CD4-positive, CD25-positive, alpha-beta regulatory T cell (primary cell): Measurements from ENCODE around the gene PTGES2. TPM values are rescaled to one million over a fixed set of nuclear protein-coding genes. Genes with fewer than 3 reads are reported as not detected.
"Not testable (repeated sequence)": the region's sequence is repeated elsewhere in the genome, so short reads cannot be mapped to it uniquely, and the experiment has no call there.

ENCODE experiments used
- ATAC-seq, 2 donors: fragments of 150-1000 bp; cut with Tn5 transposase; one replicate each; pipeline ENCODE4 v1.10.0; 2021; ENCODE audit warnings: low read depth in 2 of 2, moderate number of reproducible peaks in 2 of 2, moderate library complexity in 1 of 2
- DNase-seq, 3 donors: peaks; one replicate each; pipeline versions ENCODE4 v3.0.0 to v3.0.0-alpha.2; 2012 to 2022; ENCODE audit warnings: mixed read lengths in 1 of 3
- H3K27ac ChIP-seq: one replicate; pipeline ENCODE4 v1.7.0; 2013; ENCODE audit warnings: mild to moderate bottlenecking, low read length; ENCODE audit not compliant: insufficient read depth, poor library complexity, severe bottlenecking
- H3K27me3 ChIP-seq: one replicate; pipeline ENCODE4 v1.7.0; 2013; ENCODE audit warnings: low read length; ENCODE audit not compliant: control insufficient read depth, insufficient read depth
- H3K36me3 ChIP-seq: one replicate; pipeline ENCODE4 v1.7.0; 2013; ENCODE audit warnings: mild to moderate bottlenecking, low read length, moderate library complexity; ENCODE audit not compliant: control insufficient read depth, insufficient read depth
- H3K4me1 ChIP-seq: 2 replicates; pipeline ENCODE4 v1.7.0; 2013; ENCODE audit warnings: mild to moderate bottlenecking, low read length; ENCODE audit not compliant: insufficient read depth, control insufficient read depth, poor library complexity, severe bottlenecking
- H3K4me3 ChIP-seq: one replicate; pipeline ENCODE4 v1.7.0; 2013; ENCODE audit warnings: low read depth, mild to moderate bottlenecking, low read length, moderate library complexity
- H3K9me3 ChIP-seq, 2 experiments: 1 replicate in 1 of 2; 2 replicates in 1 of 2; pipeline ENCODE4 v1.7.0; 2013; ENCODE audit warnings: low read length in 2 of 2, mild to moderate bottlenecking in 1 of 2, moderate library complexity in 1 of 2; ENCODE audit not compliant: control insufficient read depth in 2 of 2
- H3K27ac Mint-ChIP-seq, 3 donors: one replicate each; pipeline ENCODE4 v1.8.0; 2020 to 2022; ENCODE audit warnings: mild to moderate bottlenecking in 3 of 3, mixed read lengths in 3 of 3, moderate library complexity in 2 of 3
- H3K27me3 Mint-ChIP-seq: one replicate; pipeline ENCODE4 v1.8.0; 2022; ENCODE audit warnings: mild to moderate bottlenecking, mixed read lengths
- H3K36me3 Mint-ChIP-seq: one replicate; pipeline ENCODE4 v1.8.0; 2020; ENCODE audit warnings: mixed read lengths
- H3K4me1 Mint-ChIP-seq, 4 donors: one replicate each; pipeline ENCODE4 v1.8.0; 2020 to 2022; ENCODE audit warnings: mixed read lengths in 4 of 4, mild to moderate bottlenecking in 1 of 4
- H3K4me3 Mint-ChIP-seq, 4 donors: one replicate each; pipeline ENCODE4 v1.8.0; 2020 to 2022; ENCODE audit warnings: mild to moderate bottlenecking in 4 of 4, mixed read lengths in 4 of 4, moderate library complexity in 3 of 4
- H3K9me3 Mint-ChIP-seq, 7 donors: one replicate each; pipeline ENCODE4 v1.8.0; 2020 to 2022; ENCODE audit warnings: mixed read lengths in 7 of 7, mild to moderate bottlenecking in 3 of 7, moderate library complexity in 2 of 7
- polyA plus RNA-seq, 4 donors: library from polyadenylated mRNA; unstranded; fragments of 300-500 nt; fragmentation: Illumina TruSeq; gene quantifications; one replicate each; pipeline ENCODE4 v1.2.3, GENCODE V29; 2021
- total RNA-seq: library from RNA; stranded (reverse); gene quantifications from one replicate; pipeline ENCODE4 v1.2.3, GENCODE V29; 2022

The PTGES2 gene
- total and polyA plus RNA-seq, 5 donors from 2014 or later: 33.8 to 48.6 (median 38.0) TPM

DNA sequence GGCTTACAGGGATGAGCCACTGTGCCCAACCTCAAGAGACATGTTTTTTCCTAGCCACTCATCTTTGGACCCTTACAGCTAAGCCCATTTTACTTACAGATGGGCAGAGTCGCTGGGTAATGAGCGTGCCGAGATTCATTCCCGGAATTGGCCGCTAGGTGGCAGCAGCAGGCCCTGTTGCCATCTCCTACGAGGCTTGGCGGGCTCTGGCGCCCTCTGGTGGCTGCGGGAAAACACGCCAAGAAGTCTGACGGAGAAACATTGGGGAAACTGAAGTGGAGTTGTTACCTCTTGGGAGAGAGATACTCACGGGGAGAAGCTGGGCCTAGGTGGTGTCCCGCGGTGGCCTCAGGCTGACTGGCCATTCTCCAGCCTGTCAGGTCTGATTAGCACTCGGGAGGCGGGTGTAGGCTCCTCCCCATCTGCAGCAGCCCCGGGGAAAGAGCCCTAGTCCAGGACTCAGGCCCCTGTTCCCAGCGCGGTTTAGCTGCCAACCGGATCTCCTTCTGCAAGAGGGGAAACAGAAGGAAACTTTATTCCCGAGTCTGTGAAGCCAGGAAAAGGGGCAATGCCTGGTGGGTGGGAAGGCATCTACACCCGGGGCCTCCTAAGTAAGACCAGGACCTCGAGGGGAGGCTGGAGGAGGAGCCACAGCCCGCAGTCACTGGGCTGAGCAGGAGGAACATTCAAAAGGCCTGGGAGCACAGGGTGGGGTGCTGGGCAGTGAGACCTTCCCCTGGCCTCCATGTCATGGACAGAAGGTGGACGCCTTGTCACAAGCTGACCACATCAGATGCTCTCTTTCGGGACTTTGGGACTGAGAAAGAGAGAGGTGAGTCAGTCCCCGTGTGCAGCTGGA, 9.7 kb downstream of the PTGES2 start:
- Mint-ChIP-seq H3K4me3 (peak overlapping the region in 2 of 4 donors; percentile 86 to 90), H3K27me3 (no peaks in the 10 kb centered on the region), H3K4me1 (peaks cover 0 to 12% (median 8%) of the 10 kb centered on the region in 4 donors), H3K36me3 (peaks cover 7% of the 10 kb centered on the region), H3K9me3 (no peaks in the 10 kb centered on the region), H3K27ac (peak overlapping the region; percentile 29 to 98 (median 82))
- H3K4me3 ChIP-seq: no peak overlapping the region
- H3K36me3 ChIP-seq: peaks cover 17% of the 10 kb centered on the region
- H3K27me3 ChIP-seq: no peaks in the 10 kb centered on the region
- no peak overlapping the region for H3K27ac ChIP-seq
- DNase-seq (peak; percentile 92), ATAC-seq (peak; percentile 83 to 87)
- peaks cover 5% of the 10 kb centered on the region for H3K4me1 ChIP-seq
- H3K9me3 ChIP-seq: no peaks in the 10 kb centered on the region

DNA sequence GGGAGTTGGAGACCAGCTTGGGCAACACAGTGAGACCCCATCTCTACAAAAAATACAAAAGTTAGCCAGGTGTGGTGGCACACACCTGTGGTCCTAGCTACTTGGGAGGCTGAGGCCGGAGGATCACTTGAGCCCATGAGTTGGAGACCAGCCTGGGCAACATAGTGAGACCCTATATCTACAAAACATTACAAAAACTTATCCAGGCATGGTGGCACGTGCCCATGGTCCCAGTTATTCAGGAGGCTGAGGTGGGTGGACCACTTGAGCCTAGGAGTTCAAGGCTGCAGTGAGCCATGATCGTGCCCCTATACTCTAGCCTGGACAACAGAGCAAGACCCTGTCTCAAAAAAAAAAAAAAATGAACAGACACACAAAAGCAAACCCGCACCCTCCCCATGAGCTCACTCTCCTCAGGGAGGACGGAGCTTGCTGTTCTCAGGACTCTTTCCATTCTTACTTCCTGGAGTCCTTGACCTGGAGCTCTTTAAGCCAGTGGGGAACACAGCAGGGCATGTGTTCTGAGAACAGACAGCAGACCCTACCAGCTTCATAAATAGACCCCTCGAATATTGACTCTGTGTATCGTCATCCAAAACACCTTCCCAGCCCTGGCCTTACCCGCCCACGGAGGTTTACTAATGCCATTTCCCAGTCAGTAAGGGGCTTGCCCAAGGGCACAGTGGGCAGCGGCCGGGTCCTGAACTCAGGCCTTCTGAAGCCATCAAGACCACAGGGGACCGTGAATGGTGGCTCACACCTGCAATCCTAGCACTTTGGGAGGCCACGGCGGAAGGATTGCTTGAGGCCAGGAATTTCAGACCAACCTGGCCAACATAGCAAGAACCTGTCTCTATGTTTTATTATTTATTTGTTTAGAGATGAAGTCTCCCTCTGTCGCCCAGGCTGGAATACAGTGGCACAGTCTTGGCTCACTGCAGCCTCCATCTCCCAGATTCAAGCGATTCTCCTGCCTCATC, 11.1 kb downstream of the PTGES2 start:
- Mint-ChIP-seq H3K4me1 (peaks cover 0 to 12% (median 8%) of the 10 kb centered on the region in 4 donors), H3K4me3 (peak overlapping the region in 1 of 4 donors; percentile 21), H3K36me3 (peaks cover 5% of the 10 kb centered on the region), H3K27me3 (no peaks in the 10 kb centered on the region), H3K27ac (no peak overlapping the region), H3K9me3 (no peaks in the 10 kb centered on the region)
- H3K4me3 ChIP-seq: no peak overlapping the region
- H3K9me3 ChIP-seq: no peaks in the 10 kb centered on the region
- peaks cover 12% of the 10 kb centered on the region for H3K36me3 ChIP-seq
- peaks cover 5% of the 10 kb centered on the region for H3K4me1 ChIP-seq
- no peaks in the 10 kb centered on the region for H3K27me3 ChIP-seq
- H3K27ac ChIP-seq: no peak overlapping the region
- no peak for ATAC-seq
- DNase-seq: no peak

DNA sequence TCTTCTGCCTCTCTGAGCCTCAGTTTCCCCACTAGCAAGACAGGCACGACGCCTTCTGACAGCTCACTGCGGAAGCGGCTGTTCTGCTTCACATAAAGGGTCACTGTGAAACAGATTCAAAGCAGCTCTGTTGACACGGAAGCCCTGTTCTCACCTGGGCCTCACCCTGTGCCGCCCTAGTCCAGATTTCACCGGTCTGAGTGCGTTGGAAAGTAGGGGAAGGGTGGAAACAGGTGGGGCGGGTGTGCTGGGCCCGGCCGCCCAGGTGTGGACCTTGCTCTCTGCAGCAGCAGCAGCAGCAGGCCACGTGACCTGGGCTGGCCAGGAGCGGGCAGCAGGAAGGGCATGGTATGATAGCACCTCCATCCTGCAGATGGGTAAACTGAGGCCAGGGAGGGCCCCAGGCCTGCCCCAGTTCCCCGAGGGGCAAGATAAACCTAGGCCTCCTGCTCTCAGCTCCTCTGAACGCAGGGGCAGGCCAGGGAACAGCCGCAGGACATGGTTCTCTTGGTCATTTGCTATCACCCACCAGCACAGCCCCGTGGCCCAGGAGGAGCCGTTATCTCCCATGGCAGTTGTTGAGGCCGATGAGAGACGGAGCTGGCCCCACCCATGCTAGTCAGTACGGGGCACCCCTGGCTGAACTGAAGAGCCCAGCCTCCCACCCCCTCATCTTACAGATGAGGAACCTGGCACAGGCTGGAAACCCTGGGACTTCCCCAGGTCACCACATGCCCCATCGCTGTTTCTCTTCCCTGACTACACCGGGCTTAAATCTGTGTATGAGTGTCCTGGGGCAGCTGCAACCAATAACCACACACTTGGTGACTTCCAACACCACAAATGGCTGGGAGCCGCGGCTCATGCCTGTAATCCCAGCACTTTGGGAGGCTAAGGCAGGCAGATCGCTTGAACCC, 12.1 kb downstream of the PTGES2 start:
- no peak overlapping the region for H3K27ac Mint-ChIP-seq

DNA sequence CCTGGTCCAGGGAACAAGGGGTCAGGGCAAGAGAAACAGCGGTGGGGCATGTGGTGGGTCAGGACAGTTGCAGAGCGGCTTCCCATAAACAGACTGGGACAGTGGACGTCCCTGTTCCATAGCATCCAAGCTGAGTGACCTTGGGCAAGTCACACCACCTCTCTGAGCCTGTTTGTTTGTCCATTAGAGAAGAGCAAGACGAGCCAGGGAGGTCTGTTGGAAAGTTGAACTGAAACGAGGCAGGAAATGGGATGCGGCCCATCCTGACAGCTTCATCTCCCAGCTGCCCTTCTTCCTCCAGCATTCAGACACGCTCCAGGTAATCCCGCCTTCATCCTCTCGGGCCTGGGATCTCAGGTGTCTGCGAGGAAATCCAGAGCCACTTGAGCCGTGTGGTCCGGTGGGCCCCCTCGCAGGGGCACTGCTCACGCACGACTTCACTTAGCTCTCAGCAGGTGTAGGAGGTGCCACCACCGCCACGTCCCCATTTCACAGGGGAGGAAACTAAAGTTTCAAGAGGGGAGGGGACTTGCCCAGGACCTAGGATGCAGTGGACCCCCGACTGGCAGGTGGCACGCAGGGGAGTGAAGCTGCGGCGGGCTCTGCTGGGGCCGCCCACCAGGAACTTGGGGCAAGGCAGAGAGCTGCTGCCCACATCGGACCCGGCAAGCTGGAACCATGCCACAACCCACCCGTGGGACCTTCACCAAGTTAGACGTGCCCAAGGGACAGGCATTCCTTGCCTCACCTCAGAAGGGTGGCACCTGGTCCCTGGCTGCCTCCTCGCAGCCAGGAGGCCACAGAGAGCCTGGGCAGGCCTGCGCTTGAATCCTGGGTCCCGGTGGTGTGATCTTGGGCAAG, 13.0 kb downstream of the PTGES2 start:
- H3K27me3 Mint-ChIP-seq: no peaks in the 10 kb centered on the region
- Histone ChIP-seq H3K9me3 (no peaks in the 10 kb centered on the region), H3K4me3 (no peak overlapping the region), H3K4me1 (peaks cover 5% of the 10 kb centered on the region), H3K36me3 (peaks cover 5% of the 10 kb centered on the region), H3K27ac (no peak overlapping the region), H3K27me3 (no peaks in the 10 kb centered on the region)
- DNase-seq: no peak
- H3K27ac Mint-ChIP-seq: no peak overlapping the region
- H3K9me3 Mint-ChIP-seq: no peaks in the 10 kb centered on the region
- peaks cover 3 to 15% (median 10%) of the 10 kb centered on the region in 4 donors for H3K4me1 Mint-ChIP-seq
- ATAC-seq: no peak
- H3K4me3 Mint-ChIP-seq: no peak overlapping the region
- H3K36me3 Mint-ChIP-seq: peaks cover 5% of the 10 kb centered on the region

More for the DNA sequence above, 12.1 kb downstream of the PTGES2 start:
- Mint-ChIP-seq H3K9me3 (no peaks in the 10 kb centered on the region), H3K36me3 (peaks cover 5% of the 10 kb centered on the region), H3K4me1 (peaks cover 0 to 12% (median 8%) of the 10 kb centered on the region in 4 donors), H3K4me3 (peak overlapping the region in 1 of 4 donors; percentile 4), H3K27me3 (no peaks in the 10 kb centered on the region)
- ATAC-seq (peak; percentile 22 to 27), DNase-seq (no peak)
- no peak overlapping the region for H3K27ac ChIP-seq
- peaks cover 7% of the 10 kb centered on the region for H3K36me3 ChIP-seq
- peaks cover 5% of the 10 kb centered on the region for H3K4me1 ChIP-seq
- no peaks in the 10 kb centered on the region for H3K27me3 ChIP-seq
- H3K4me3 ChIP-seq: no peak overlapping the region
- H3K9me3 ChIP-seq: no peaks in the 10 kb centered on the region

DNA sequence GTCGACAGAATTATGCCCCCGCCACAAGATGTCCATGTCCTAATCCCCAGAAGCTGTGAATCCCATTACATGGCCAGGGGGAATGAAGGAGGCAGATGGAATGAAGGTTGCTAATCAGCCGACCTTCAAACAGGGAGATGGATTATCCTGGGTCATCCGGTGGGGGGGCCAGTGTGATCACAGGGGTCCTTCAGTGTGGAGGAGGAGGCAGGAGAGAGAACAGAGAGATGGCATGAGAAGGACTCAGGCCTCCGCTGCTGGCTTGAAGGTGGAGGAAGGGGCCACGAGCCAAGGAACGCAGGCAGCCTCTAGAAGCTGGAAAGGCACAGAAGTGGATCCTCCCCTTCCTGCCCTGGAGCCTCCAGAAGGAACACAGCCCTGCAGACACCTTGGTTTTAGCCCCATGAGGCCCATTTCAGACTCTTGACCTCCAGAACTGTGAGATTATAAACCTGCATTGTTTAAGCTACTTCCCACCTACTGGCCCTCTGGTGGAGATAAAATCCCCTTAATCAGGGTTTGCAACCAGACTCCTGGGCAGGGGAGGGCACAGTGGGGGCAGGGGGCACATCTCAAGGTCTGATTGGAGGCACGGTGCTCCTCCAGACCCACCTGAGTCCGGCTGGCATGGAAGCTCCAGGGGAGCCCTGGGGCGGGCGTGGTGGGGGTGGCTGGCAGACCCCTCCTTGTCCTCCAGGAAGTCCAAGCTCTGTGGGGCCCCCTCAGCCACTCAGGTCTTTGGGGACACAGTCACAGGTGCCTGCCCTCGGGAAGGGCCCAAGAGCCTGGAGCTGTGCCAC, 13.8 kb downstream of the PTGES2 start:
- H3K4me3 Mint-ChIP-seq: no peak overlapping the region
- H3K27ac ChIP-seq: no peak overlapping the region
- no peak for DNase-seq

DNA sequence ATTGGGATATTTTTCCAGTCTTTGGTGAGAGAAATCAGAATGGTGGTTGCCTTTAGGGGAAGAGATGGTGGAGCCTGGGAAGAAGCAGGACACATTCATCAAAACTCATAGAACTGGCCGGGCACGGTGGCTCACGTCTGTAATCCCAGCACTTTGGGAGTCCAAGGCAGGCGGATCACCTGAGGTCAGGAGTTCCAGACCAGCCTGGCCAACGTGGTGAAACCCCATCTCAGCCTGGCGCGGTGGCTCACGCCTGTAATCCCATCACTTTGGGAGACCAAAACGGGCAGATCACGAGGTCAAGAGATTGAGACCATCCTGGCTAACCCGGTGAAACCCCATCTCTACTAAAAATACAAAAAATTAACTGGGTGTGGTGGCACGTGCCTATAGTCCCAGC, 15.8 kb downstream of the PTGES2 start:
- not testable (repeated sequence) for H3K27ac Mint-ChIP-seq, H3K27me3 ChIP-seq, H3K27ac ChIP-seq, H3K4me1 ChIP-seq, H3K4me3 Mint-ChIP-seq, DNase-seq, H3K4me3 ChIP-seq, H3K9me3 Mint-ChIP-seq, H3K27me3 Mint-ChIP-seq, H3K9me3 ChIP-seq, ATAC-seq
- Mint-ChIP-seq H3K4me1 (peaks cover 0 to 11% (median 4%) of the 10 kb centered on the region in 4 donors), H3K36me3 (peaks cover 10% of the 10 kb centered on the region)
- peaks cover 24% of the 10 kb centered on the region for H3K36me3 ChIP-seq

More for the DNA sequence above, 13.8 kb downstream of the PTGES2 start:
- Histone ChIP-seq H3K4me3 (no peak overlapping the region), H3K36me3 (peaks cover 5% of the 10 kb centered on the region), H3K27me3 (no peaks in the 10 kb centered on the region), H3K4me1 (peaks cover 5% of the 10 kb centered on the region), H3K9me3 (no peaks in the 10 kb centered on the region)
- Mint-ChIP-seq H3K27me3 (no peaks in the 10 kb centered on the region), H3K9me3 (no peaks in the 10 kb centered on the region), H3K36me3 (peaks cover 5% of the 10 kb centered on the region), H3K4me1 (peaks cover 3 to 17% (median 11%) of the 10 kb centered on the region in 4 donors), H3K27ac (no peak overlapping the region)
- no peak for ATAC-seq
